Measurements from ENCODE around the gene CIRBP.
"Not testable (repeated sequence)": the region's sequence is repeated elsewhere in the genome, so short reads cannot be mapped to it uniquely, and the experiment has no call there.

CIRBP gene

GRCh38 chr19:1243768-1244692, 25.1 kb upstream of the CIRBP start:
- Histone ChIP-seq H3K27ac (peak overlapping the region; percentile 61), H3K9ac (peak overlapping the region; percentile 95), H3K27me3 (peaks cover 10% of the 10 kb centered on the region), H4K20me1 (peaks cover 35% of the 10 kb centered on the region), H3K4me2 (peak overlapping the region; percentile 98), H3K36me3 (peaks cover 13% of the 10 kb centered on the region; the same call in 1 of the 2 replicates), H3K9me3 (no peaks in the 10 kb centered on the region), H3K4me1 (peaks cover 78% of the 10 kb centered on the region), H3K4me3 (peak overlapping the region; percentile 95)
- TF ChIP-seq Cebpa-rat (IDR thresholded peaks at IDR 0.05) = no peak

GRCh38 chr19:1244693-1245451, 24.3 kb upstream of the CIRBP start:
- H3K9ac ChIP-seq = peak overlapping the region; percentile 68
- no peak for TF ChIP-seq Cebpa-rat (IDR thresholded peaks at IDR 0.05)

DNA sequence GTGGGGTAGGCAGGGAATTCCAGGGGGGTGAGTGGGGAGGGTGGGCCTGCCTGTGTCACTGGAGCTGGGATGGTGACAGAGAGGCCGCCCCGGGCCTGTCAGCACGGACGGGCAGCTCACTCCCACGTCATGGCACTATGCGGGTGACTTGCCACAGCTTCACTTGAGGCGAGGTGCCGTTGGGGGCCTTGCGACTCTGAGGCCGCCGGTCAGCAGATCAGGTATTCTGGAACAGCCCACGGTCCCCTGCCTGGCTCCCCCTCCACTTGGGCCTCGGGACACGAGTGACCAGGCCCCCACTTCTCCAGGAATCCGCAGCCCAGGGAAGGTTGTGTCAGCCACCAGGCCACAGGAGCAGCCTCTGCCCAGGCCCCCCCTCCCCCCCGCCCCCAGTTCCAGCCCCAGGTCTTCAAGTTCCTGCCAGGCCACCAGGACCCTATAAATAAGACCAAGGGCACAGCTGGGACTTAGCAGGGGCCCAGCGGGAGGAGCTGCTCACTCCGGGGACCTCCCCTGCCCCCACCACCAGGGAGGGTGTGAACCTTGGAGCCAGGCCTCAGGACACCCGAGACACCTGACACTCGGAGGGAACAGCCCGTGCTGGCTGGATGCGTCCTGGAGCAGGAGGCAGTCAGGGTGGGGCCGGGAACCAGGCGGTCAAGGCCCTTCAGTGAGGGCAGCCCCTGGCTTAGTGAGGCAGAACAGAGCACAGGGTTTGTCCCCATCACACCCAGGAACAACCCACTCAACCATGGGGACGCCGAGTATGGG, 23.5 kb upstream of the CIRBP start:
- H3K27me3 ChIP-seq = no peaks in the 10 kb centered on the region
- H3K36me3 ChIP-seq = peaks cover 21% of the 10 kb centered on the region; the same call in 1 of the 2 replicates
- peak overlapping the region; percentile 58; the same call in 1 of the 2 replicates for H3K4me3 ChIP-seq
- H3K4me1 ChIP-seq = peaks cover 68% of the 10 kb centered on the region
- H3K9ac ChIP-seq = 0 out of 2 replicates have a peak overlapping the region, but pooled peaks have one; percentile 68
- H3K9me3 ChIP-seq = no peaks in the 10 kb centered on the region
- TF ChIP-seq Cebpa-rat (IDR thresholded peaks at IDR 0.05) = no peak
- peak overlapping the region; percentile 61 for H3K27ac ChIP-seq
- peak overlapping the region; percentile 98 for H3K4me2 ChIP-seq
- peaks cover 44% of the 10 kb centered on the region for H4K20me1 ChIP-seq

More at GRCh38 chr19:1244693-1245451, 24.3 kb upstream of the CIRBP start:
- no peaks in the 10 kb centered on the region for H3K9me3 ChIP-seq
- H3K4me1 ChIP-seq = peaks cover 72% of the 10 kb centered on the region
- peak overlapping the region; percentile 61 for H3K27ac ChIP-seq
- H3K4me3 ChIP-seq = peak overlapping the region; percentile 58
- peaks cover 1% of the 10 kb centered on the region for H3K27me3 ChIP-seq
- peak overlapping the region; percentile 98 for H3K4me2 ChIP-seq
- H4K20me1 ChIP-seq = peaks cover 37% of the 10 kb centered on the region
- H3K36me3 ChIP-seq = peaks cover 14% of the 10 kb centered on the region; the same call in 1 of the 2 replicates

DNA sequence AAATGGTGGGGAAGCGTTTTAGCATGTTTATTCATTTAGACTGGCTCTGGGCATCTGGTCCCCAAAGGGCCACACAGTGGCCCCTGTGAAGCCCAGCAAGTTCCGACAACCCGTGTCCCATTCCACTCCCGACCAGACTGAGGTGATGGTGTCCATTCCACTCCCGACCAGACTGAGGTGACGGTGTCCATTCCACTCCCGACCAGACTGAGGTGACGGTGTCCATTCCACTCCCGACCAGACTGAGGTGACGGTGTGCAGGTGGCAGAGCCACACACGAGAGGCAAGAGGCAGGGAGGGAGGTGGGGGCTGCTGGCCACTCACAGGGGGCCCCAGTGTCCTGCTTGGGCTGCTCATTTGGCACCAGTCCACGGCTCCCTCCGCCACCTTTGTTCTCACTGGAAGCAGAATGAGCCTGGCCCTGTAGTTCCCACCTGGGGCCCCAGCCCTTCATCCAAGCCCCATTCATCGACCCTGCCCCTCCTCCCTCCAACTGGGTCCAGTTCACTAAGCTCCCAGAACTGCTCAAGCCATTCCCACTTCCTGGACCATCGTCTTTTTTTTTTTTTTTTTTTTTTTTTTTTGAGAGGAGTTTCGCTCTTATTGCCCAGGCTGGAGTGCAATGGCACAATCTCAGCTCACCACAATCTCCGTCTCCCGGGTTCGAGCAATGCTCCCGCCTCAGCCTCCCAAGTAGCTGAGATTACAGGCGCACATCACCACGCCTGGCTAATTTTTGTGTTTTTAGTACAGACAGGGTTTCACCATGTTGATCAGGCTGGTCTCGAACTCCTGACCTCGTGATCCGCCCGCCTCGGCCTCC, 22.7 kb upstream of the CIRBP start:
- H3K4me3 ChIP-seq = 0 out of 2 replicates have a peak overlapping the region, but pooled peaks have one; percentile 22
- H3K27me3 ChIP-seq, H3K9ac ChIP-seq, H3K9me3 ChIP-seq: not testable (repeated sequence)
- H3K4me1 ChIP-seq = peaks cover 60% of the 10 kb centered on the region
- H3K27ac ChIP-seq = peak overlapping the region; percentile 26; the same call in 1 of the 2 replicates
- H3K36me3 ChIP-seq = peaks cover 23% of the 10 kb centered on the region
- peak overlapping the region; percentile 98 for H3K4me2 ChIP-seq
- peaks cover 47% of the 10 kb centered on the region for H4K20me1 ChIP-seq

DNA sequence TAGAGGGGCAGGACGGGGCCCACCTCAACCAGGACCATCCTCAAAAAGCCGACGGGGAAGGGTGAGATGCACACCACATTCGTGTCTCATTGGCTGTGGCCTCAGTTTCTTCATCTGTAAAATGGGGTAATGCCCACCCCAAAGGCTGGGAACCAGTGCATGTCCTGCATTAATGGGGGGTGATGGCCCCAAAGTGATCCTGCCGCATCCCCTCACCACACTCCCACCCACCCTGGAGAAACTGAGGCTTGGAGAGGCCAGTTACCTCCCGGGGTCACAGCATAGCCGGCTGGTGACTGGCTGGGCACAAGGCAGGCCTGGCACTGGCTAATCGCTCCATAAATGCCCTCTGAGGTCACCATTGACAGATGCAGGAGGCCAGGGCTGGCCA, 21.4 kb upstream of the CIRBP start:
- H3K4me3 ChIP-seq = peak overlapping the region; percentile 99
- H3K9ac ChIP-seq = peak overlapping the region; percentile 86; the same call in 1 of the 2 replicates
- no peak for TF ChIP-seq Cebpa-rat (IDR thresholded peaks at IDR 0.05)

GRCh38 chr19:1248139-1248785, 20.9 kb upstream of the CIRBP start, which contains the start of gene MIDN:
Gene MIDN (plus strand): TSS chr19:1248583. CDS start chr19:1250297, 1,714 bp downstream.
- Histone ChIP-seq H3K27ac (peak within 1 kb of the TSS; percentile 91), H3K9ac (peak within 1 kb of the TSS; percentile 86), H3K27me3 (no peaks in the 10 kb centered on the region), H3K36me3 (peaks cover 25% of the 10 kb centered on the region), H3K4me2 (peak within 1 kb of the TSS; percentile 84), H3K4me3 (peak within 1 kb of the TSS; percentile 99), H4K20me1 (peaks cover 49% of the 10 kb centered on the region), H3K9me3 (no peaks in the 10 kb centered on the region), H3K4me1 (peaks cover 47% of the 10 kb centered on the region)
- no peak for TF ChIP-seq Cebpa-rat (IDR thresholded peaks at IDR 0.05)

More for the DNA sequence above, 21.4 kb upstream of the CIRBP start:
- Histone ChIP-seq H3K27ac (peak overlapping the region; percentile 46; the same call in 1 of the 2 replicates), H3K4me1 (peaks cover 52% of the 10 kb centered on the region), H3K27me3 (no peaks in the 10 kb centered on the region), H3K4me2 (peak overlapping the region; percentile 84), H3K9me3 (no peaks in the 10 kb centered on the region), H3K36me3 (peaks cover 28% of the 10 kb centered on the region), H4K20me1 (peaks cover 52% of the 10 kb centered on the region)

GRCh38 chr19:1248786-1249297, 20.3 kb upstream of the CIRBP start:
- H3K4me1 ChIP-seq = peaks cover 47% of the 10 kb centered on the region
- peak overlapping the region; percentile 91 for H3K27ac ChIP-seq
- peak overlapping the region; percentile 86 for H3K9ac ChIP-seq
- no peaks in the 10 kb centered on the region for H3K27me3 ChIP-seq
- peaks cover 49% of the 10 kb centered on the region for H4K20me1 ChIP-seq
- TF ChIP-seq Cebpa-rat (IDR thresholded peaks at IDR 0.05) = no peak
- no peaks in the 10 kb centered on the region for H3K9me3 ChIP-seq
- H3K36me3 ChIP-seq = peaks cover 25% of the 10 kb centered on the region
- H3K4me3 ChIP-seq = peak overlapping the region; percentile 99
- H3K4me2 ChIP-seq = peak overlapping the region; percentile 84
